Measurements from ENCODE around the gene VTI1A.

VTI1A gene

DNA sequence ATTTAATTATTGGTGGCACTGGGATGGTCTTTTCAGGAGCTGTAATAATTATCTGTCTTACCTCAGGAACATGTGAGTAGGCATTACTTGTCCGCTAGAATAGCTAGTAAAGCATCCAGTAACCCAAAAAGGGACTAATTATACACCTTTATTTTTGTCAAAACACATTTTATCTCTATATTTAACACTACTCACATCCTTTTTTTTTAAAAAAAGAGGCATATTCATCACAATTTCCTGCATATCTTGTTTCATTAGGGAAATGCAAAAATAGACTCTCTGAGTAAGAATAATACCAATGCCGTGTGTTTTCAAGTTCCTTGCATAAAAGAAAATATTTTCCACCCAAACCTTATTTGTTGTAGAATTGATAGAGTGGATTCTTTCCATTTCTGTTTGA, 99.5 kb downstream of the VTI1A start:
- no peak for DNase-seq (ENCODE audit: low read depth)

DNA sequence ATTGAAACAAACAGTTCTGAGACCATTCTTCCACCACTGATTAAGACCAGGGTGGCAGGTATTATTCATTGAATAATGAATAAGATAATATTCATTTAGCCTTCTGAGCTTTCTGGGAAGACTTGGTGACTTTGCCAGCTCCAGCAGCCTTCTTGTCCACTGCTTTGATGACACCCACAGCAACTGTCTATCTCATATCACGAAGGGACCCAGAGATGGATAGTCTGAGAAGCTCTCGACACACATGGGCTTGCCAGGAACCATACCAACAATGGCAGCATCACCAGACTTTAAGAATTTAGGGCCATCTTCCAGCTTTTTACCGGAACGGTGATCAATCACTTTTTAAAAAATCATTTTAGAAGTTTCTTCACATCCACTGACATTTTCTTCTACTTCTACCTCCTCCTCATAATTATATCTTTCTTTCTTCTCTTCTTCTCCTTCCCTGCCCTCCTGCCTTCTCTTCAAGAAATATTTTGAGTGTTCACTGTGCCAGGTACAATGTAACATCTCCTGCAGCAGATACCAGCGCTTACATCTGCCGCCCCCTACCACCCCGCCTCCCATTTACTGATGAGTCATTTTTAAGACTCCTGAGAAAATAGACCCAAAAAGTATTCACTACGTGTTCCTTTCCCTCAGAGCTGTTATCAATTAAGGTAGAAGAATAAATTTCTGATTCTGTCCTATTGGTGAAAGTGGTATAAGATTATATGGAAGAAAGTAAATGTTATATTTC, 101.7 kb downstream of the VTI1A start:
- no peak for DNase-seq (ENCODE audit: low read depth)

DNA sequence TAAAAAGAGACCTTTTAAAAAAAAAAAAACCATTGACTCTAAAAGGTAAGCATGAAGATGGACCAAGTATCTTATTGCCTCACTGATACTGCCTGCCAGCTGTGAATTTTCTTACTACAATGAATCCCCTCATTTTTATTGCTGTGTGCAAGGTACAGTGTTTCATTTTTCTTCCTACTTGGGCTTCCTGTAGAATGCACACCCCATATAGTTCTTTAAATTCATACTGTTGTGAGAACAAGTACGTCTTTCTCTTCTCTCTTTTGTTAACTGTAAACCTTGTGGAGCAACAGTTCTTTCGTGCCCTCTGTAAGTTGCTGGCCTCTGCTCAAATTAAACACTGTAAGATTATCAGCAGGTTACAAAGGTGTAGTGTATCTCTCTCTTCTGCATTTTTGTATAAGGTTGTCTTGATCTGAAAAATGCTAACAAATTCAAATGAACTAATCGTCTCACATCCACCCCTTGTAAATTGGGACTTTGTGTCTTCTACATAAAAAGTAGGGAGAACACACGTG, 105.6 kb downstream of the VTI1A start:
- DNase-seq (ENCODE audit: low read depth) = no peak

DNA sequence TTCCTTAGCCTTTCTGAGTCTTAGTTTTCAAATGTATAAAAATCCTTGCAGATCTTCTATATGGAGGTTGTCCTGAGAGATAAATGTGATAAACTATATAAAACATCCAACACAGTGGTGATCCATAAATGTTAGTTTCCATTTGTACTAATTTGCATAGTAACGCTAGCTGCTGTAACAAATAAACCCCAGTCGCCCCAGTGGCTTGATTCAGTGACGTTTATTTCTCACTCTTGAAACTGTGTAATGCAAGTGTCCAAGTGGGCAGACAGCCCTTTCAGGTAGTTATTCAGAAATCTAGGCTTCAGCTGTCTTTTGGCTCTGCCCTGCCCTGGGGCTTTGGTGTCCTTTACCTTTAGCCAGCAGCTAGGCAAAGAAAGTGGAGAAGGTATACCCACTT, 106.3 kb downstream of the VTI1A start:
- no peak for DNase-seq (ENCODE audit: low read depth)

DNA sequence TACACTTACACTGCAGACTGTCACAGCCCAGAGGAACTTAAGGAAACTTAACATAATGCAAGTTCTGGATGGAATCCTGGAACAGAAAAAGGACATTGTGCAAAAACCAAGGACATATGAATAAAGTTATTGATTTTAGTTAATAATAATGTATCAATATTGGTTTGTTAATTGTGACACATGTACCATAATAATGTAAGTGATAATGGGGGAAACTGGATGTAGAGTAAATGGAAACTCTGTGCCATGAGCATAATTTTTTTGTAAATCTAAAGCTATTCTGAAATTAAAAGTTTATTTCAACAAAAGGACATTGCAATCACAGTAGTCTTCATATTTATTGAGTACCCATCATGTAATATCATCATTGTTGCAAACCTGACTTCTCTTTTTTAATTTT, 107.2 kb downstream of the VTI1A start:
- DNase-seq (ENCODE audit: low read depth) = no peak

DNA sequence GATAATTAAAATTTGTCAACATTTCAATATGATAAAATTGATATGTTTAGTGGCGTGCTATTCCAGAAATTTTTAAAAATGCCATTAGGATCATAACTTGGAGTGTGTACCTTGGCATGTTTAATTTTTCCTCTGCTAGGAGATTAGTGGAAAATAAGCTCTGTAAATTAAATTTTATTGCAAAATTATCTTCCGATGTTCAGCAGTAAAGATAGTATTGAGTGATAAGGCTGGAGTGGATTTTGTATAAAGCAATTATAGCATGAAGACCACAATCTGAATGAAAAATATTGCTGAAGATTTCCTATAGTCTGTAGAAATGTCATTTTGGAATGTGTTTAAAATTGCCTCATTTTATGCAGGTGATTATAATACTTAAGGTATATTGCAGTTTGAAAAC, 110.2 kb downstream of the VTI1A start:
- DNase-seq (ENCODE audit: low read depth) = no peak

DNA sequence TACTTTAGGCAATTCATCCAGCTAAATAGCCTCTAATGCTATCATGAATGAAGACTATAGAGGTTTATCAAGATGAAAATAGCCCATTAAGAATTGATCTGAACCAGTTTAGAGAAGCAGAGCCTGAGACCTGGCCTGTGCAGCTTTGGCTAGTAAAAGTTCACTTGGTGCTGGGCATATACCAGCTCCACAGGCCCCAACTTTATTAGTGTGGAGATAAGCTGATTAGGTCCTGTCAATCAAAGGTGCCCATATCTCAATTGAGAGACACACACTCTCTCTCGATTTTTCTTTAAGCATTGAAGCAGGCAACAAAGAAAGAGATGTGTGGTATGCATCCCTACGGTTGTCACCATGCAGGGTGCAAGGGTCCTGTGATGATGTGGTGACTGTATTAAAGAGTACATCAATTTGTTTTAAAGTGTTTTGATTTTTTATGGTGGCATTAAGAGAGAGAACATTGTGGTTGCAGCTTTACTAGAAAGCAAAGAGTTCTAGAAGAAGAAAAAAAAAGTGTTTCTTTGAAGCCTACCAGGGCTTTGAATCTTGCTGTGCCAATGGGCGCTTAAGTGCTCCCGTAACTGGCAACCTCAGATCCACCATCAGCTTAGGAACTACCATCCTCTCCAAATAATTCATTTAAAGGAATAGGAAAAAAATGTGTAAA, 111.6 kb downstream of the VTI1A start:
- DNase-seq (ENCODE audit: low read depth) = no peak

DNA sequence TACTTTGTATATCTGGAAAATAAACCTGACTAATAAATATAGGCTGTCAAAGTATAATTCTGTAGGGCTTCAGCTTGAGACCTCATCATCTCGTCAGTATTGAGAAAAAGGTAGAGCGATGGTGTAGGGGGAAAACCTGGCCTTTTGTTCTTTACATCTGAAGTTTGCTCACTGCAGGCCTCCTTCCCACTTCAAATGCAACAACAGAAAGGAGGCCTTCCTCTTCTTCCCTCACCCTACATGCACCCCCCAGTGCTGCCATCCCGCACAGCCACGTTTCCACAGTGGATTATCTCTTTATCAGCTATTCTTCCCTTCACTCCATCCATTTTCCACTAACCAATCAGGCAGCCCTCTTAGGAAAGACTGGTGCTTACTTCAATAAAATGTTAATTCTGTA, 112.3 kb downstream of the VTI1A start:
- no peak for DNase-seq (ENCODE audit: low read depth)

DNA sequence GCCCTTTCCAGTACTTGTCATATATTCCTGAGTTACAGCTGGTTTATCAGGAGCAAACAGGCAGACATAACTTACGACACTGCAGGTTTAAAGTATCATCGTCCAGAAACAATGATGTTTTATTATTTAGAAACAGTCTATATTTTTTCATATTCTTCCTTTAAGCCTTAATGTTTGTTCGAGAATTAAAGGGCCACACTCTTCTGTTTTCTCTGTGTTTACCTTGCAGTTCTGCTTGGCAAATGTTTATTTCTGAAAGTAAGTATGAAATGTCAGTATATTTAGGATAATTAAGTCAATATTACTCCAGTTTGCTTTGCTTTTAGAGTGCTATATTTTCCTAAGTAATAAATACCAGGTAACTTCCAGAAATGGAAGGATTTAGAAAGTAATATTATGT, 115.1 kb downstream of the VTI1A start:
- DNase-seq (ENCODE audit: low read depth) = no peak

DNA sequence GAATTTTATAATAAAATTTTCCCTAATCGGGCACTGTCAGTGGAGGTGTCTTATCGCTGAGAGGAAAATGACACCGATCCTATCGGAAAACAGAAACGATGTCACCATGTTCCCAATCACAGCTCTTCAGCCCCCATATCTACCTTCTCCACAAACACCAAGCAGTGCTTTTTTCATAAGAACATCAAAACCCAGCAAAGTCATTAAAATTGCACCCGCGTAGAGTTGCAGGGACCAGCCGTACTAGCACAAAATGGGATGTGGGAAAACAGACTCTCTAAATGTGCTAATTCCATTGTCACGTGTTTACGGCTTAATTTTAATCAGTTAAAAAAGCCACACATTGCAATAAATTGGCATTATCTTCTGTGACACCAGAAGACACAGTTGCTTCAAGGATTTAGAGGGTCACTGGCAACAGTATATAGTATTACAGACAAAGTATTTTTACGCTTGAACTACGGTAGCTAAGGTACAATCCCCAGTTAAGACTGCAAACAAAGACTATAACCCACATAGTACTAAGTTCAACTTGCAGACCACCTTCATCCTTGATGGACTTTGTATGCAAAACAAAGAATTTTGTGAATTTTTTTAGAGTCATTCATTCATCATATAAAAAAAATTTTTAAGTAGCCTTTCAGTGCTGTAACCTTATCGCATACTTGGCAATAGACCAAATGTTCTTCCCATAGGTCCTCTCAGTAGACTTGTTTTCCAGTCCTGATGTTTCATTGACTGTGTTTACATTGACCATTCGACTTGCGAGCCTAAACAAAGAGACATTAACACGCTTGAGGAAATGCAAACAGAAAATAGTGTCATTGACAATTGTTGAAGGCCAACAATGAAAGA, 116.0 kb downstream of the VTI1A start:
- no peak for DNase-seq (ENCODE audit: low read depth)

DNA sequence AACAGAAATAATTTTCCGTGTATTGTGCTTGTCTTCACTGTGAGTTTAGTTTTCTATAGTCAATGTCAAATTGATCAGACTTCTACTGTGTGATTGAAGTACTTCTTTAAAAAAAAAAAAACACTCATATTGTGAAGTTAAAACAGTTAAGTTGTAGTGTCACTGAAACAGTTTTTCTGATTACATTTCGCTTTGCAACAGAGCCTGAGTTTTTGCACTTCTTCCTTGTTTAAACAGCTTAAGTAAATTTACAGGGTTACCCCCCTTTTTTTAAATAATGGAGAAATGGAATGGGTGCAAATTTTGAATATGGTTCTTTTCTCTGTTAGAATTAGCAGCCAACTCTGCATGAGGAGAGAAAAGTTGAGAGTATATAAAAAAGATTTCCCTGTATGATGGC, 117.3 kb downstream of the VTI1A start:
- DNase-seq (ENCODE audit: low read depth) = no peak

DNA sequence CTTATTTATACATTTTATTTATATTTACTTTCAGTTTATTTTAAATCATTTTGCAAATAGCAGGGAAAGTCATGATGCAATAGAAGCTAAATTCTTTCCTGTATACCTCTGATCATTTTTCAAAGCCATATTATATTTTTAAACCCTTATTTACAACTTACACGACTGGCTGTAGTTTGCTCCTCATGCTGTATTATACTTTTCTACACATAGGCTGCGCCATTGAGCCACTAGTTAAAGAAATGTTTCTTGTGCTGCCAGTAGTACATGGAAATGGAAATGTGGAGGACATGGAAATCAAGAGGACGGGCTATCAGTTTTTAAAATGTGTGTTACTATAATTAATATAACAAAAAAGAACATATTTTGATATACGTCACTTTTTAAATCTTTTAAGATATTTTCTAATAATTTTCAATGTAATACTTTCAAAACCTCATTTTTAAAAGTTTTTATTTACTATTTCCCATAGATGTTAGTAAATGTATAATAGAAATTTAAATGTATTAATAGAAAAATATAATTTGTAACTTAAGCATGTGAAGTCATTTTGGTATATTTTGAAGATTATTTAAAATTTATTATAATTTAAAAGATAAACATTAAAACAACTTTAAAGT, 118.5 kb downstream of the VTI1A start:
- no peak for DNase-seq (ENCODE audit: low read depth)

DNA sequence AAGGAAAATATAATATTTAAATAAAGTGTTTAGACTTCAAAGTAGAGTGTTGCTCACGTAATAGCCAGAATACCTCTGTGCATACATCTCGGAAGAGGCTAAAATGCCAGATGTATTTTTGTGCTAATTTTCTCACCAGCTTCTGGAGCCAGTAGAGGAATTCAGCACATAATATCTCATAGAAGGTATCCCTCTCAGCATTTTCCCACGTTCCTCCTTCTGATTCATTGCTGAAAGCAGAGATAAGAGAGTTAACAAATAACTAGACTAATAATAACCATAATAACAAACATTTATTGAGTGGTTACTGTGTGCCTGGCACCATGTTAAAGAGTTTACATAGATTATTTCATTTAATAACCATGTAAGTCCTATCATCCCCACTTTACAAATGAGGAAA, 123.6 kb downstream of the VTI1A start:
- DNase-seq (ENCODE audit: low read depth) = no peak

DNA sequence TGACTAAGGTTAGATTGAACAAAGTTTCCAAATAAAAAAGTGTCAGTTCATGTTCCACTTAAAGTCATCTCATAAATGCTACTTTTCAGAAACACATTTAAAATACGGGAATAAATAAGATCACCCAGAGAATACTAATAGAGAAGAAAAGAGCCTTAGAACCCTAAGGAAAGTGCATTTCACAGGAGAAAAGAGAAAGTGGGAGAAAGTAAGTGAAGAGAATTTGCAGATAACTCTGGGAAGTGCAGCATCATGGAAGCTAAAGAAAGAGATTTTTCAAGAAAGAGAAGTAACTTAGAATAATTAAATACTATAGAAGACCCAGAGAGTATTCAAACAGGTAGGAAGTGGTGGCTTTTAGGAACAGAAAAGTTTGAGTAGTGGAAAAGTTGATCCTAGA, 132.6 kb downstream of the VTI1A start:
- DNase-seq (ENCODE audit: low read depth) = no peak

DNA sequence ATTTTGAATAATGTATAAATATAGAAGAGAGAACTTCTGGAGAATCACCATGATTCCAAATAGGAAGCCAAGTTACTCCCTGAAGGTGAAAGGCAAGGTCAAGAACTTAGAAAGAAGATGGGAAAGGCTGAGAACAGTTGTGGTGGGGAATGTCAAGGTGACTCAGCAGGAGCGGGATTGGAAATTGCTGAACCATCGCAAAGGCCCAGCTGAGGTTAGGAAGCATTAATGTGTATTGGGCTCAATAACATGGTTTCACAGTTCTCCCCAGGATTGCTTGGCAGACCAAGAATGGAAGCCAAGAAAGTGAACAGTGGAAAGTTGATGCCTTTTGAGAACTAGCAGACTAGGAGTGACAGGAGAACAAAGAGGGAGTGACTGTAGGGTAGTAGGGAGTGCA, 133.3 kb downstream of the VTI1A start:
- DNase-seq (ENCODE audit: low read depth) = no peak

DNA sequence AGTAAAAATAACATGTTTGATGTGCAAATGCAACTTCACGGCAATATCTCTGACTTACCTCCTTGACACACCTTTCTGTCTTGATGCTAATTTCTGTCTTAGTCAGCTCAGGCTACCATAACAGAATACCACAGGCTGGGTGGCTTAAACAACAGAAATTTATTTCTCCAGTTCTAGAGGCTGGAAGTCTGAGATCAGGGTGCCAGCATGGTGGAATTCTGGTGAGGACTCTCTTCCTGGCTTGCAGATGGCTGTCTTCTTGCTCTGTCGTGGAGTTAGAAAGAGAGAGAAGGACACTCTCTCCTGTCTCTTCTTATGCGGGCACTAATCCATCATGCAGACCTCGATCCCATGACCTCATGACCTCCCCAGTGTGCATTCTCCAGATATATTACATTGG, 134.9 kb downstream of the VTI1A start:
- no peak for DNase-seq (ENCODE audit: low read depth)

DNA sequence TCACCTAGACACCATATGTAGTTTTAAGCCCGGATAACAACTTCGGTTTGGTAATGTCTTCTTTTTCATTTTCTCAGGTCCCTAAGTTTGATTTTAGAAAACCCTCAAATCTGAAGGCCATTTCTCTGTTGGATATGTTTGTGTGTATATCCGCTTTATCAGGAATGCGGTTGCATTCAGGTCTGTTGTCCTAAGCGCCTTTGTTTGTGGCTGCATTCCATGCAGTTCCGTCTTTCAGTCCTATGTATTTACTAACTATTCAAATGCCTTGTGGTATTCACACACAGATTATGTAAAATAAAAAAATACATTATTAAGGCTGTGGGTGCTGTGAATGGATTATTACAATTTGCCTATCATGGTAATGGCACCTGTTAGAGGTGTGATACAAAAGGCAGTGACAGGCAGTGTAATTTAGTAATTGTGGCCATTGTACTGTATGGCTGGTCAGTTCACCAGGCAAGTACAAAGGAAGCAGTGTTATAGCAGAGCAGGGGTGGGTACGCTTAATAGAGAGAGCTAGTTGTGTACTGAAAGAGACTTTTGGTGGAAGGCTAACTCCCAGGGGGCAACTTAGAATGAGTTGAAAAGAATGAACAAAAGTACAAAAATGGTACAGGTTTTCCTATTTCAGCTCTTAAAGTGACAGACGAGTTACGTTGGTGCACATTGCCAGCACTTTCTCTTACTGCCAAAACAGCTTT, 136.4 kb downstream of the VTI1A start:
- no peak for DNase-seq (ENCODE audit: low read depth)

DNA sequence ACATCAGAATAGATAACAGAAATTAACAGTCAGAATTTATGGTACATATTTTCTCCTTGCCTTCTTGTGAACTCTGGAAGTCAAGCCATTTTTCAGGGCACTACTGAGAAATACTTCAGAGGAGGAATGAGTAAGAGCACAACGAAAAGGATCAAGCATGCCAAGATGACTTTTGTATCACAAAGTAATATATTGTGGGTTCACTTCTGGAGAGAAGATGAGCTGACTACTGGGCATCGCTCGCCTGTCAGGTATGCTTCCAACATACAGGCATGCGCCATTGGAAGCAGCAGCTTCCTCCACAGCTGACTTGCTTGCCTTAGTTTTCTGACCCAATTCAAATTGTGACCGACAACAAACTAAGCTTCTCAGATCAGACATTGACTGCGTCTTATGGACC, 137.3 kb downstream of the VTI1A start:
- no peak for DNase-seq (ENCODE audit: low read depth)

DNA sequence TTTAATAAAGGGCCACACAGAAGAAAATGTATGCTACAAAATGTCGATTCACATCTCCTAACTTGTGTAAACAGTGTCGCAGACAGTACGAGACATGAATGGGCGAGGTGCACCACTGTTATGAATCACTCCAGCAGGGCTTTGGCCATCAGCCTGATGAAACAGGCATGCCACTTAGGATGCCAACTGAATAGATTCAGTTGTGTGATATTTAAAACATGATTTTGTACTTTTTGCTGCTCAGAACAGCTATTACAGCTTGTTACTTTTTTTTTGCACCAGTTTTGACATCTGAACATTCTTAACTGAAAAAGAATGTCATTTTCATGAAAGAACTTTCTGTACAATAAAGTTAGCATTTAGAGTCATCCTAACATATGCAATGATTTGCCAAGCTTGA, 138.1 kb downstream of the VTI1A start:
- DNase-seq (ENCODE audit: low read depth) = no peak

DNA sequence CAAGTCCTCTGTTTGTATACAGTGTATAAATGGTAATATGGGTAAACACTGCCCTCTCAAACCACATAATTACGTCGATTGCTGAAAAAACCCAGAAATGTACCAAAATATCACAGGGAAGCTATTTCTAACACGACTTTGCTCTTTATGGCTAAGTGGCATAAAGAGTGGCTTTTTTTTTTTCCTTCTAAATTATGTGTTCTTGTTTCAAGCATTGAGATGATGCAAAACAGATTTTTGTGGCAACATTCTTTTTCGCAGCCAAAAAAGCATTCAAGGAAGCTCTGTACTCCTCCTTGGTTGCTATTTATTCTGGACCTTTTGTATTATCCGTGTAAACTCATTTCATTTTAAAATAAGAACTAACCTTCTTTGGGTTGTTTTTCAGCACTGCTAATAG, 138.9 kb downstream of the VTI1A start:
- DNase-seq (ENCODE audit: low read depth) = no peak

DNA sequence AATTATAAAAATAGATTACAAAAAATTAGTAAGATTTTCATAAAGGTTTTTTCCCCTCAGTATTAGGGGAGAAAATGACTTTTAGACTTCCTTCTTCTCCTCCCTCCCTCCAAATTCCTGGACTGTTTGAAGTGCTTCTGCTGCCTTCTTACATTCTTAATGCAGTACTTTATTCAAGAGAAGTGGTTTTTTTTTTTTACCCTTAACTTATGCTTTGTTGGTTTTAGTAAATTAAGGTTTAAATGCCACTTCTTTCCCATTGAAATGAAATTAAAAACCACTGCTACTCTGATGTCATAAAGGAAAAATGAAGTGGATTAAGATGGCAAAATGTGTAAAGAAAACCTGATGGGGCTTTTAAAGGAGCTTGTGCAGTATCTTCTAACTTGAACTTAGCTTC, 140.7 kb downstream of the VTI1A start:
- no peak for DNase-seq (ENCODE audit: low read depth)

All from HS-5 (cell line).